OCI-M1 (cell line): Measurements from ENCODE around the gene JUP.
"Not testable (repeated sequence)": the region's sequence is repeated elsewhere in the genome, so short reads cannot be mapped to it uniquely, and the experiment has no call there.

Experiments used
- DNase-seq: peaks from one replicate; lab custom pipeline; 2025; lab: John Stamatoyannopoulos, UW

Gene JUP

DNA sequence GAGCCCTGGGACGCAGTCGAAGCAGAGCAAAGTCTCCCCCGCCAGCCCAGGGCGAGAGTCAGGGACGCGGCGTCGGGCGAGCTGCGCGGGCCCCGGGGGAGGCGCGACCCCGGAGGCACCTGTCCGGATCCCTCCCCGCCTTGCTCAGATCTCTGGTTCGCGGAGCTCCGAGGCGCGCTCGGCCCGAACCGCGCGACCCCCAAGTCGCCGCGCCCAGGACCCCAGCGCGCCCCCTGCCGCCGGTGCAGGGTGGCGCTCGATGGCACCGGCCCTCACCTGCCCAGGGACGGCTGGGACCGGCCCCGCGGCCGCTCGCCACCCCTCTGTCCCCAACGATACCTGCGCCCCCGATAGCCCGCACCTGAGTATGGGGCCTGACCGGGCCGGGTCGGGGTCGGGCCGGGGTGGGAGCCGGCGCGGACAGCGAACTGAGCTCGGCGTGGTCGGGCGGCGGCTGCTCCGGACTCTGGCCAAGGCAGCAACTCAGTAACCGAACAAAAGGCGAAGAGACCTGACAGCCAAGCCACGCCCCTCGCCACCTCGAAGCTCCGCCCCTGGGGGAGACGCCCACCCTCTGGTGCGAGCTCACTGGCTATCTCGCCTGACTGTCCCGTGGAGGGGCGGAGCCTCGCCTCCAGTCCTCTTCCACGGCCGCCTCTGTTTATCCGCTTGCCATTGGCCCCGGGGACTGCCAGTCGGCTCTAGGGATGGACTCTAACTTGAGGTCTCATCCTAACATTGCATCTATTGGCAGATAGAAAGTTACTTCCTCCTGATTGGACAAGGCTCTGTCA is at the start of gene JUP:
Gene JUP, minus strand, starts transcription at position 485 of the 794 bp plus-strand sequence. CDS start 14,857 bp downstream, outside the sequence.
- peak; percentile 99 for DNase-seq

DNA sequence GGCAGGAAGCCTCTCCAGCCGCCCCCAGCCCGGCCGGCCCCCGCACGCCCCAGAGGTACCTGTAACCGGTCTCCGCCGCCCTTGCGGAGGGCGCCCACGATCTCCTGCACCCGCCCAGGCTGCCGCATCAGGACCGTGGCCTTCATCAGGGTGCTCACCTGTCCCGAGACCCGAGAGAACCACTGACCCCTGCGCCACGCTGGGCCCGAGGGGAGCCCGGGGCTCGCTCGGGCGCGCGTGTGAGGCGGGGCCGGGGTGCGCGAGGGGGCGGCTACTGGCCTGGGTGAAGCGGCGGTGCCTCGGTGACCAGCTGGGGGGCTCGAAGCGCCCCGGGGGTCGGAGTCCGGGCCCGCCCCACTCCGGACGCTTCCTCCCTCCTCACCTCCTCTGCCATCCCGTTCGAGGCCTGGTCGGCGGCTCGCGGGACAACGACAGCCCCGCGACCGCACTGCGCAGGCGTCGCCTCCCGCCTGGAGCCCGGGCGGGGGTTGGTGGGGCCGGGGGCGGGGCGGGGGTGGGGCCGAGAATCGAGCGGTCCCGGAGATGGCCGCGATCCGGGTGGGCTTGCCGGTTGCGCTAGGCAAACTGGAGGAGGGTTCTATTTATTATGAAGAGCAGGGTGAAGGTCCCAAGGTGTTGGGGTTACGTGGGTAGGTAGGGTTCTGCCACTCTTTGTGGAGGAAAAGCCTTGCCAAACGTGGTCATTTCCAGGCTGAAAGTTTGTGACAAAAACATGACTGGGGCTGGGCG is 49.5 kb upstream of the JUP start, which contains the start of gene NT5C3B:
Gene NT5C3B, minus strand, starts transcription at position 433 of the 750 bp plus-strand sequence. Its CDS starts 39 bp downstream, at position 394.
- peak; percentile 10 for DNase-seq

DNA sequence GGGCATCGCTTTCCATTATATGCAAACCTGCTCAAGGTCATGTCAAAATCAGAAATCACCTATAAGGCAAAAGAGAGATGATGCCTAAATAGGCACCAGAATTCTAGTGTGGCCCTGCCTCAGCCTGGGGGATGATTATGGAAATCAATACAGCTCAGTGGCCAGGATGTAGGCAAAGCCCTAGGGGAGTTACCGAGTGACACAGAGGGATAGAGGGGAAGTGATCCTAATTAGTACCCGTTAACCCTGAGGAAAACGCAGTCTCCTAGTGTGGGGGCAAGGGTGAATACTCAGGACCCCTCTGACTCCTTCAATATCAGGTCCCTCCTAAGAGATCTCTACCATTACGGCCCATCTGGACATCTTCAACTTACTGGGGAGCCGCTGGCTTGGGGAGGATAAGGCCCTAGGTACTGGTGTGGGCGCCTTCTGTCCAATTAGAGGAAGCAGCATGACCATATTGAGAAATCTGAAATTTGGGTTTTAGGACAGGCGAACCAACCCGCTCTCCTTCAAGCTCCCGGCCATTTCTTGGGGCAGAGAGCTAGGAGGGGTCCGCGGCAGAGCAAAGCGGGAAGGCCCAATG is 48.8 kb upstream of the JUP start:
- DNase-seq: no peak

- not testable (repeated sequence) for DNase-seq
Measured at GRCh38 chr17:41829961-41830360, 43.5 kb upstream of the JUP start.

GRCh38 chr17:41825175-41825845 is 38.8 kb upstream of the JUP start:
- no peak for DNase-seq

DNA sequence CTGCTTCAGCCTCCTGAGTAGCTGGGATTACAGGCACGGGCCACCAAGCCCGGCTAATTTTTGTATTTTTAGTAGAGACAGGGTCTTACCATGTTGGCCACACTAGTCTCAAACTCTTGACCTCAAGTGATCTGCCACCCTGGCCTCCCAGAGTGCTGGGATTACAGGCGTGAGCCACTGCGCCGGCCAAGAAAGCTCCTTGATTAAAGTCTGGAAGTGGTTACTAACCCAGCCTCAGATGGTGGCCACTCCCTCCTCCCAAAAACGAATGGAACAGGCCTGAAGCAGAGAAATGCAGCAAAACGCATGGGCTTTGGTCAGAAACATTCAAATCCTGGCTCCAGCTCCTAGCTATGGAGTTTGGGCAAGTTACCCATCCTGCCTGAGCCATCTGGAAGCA is 37.6 kb upstream of the JUP start:
- no peak for DNase-seq

- DNase-seq: no peak
Measured at GRCh38 chr17:41823580-41823979, 37.1 kb upstream of the JUP start.

GRCh38 chr17:41823141-41823524 is 36.6 kb upstream of the JUP start:
- DNase-seq: no peak

DNA sequence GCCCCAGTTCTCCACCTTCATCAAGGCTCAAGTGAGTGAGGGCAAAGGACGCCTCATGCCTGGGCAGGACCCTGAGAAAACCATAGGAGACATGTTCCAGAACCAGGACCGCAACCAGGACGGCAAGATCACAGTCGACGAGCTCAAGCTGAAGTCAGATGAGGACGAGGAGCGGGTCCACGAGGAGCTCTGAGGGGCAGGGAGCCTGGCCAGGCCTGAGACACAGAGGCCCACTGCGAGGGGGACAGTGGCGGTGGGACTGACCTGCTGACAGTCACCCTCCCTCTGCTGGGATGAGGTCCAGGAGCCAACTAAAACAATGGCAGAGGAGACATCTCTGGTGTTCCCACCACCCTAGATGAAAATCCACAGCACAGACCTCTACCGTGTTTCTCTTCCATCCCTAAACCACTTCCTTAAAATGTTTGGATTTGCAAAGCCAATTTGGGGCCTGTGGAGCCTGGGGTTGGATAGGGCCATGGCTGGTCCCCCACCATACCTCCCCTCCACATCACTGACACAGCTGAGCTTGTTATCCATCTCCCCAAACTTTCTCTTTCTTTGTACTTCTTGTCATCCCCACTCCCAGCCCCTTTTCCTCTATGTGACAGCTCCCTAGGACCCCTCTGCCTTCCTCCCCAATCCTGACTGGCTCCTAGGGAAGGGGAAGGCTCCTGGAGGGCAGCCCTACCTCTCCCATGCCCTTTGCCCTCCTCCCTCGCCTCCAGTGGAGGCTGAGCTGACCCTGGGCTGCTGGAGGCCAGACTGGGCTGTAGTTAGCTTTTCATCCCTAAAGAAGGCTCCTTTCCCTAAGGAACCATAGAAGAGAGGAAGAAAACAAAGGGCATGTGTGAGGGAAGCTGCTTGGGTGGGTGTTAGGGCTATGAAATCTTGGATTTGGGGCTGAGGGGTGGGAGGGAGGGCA is 36.0 kb upstream of the JUP start:
- DNase-seq: no peak

DNA sequence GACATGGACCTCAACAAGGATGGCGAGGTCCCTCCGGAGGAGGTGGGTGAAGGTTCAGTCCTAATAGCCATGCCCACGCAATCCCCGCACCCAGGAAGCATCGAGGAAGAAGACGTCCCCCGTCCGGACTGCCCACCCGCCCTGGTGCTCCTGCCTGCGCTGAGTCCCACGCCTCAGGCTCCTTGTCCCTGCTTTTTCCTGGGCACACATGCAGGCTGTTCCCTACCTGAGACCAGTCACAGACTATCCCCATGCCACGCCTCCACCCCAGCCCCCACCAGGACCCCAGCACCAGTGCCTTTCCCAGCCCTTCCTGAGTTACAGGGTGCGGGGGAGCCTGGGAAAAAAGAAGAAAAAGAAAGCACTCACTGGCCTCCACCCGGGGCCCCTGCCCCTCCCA is 35.3 kb upstream of the JUP start:
- no peak for DNase-seq

DNA sequence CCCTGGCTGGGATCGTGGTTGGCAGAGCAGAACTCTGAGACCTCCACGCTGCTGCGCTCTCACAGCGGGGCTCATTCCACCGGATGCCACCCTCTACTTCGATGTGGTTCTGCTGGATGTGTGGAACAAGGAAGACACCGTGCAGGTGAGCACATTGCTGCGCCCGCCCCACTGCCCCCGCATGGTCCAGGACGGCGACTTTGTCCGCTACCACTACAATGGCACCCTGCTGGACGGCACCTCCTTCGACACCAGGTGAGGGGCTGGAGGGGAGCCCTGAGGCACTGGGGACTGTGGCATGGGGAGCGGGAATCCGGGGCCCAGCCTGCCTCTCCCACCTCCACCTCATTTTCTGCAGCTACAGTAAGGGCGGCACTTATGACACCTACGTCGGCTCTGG is 31.5 kb upstream of the JUP start:
- no peak for DNase-seq

GRCh38 chr17:41816637-41817320 is 30.3 kb upstream of the JUP start:
- no peak for DNase-seq

DNA sequence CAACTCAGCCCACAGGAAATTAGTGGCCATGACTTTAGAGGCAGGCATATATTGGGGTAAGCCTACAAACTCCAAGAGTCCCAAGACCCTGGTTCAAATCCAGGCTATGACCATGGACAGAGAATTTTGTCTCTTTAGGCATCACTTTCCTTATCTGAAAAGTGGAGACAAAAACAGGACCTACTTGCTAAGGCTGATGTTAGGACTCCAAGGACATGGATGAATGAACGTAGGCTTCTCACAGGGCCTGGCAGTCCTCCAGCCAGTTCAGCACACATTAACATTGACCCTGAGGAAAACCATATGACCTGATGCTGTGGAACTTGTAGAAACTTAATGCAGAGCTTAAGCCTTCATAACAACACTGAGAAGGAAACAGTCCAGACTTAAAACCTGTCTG is 27.7 kb upstream of the JUP start:
- no peak for DNase-seq

DNA sequence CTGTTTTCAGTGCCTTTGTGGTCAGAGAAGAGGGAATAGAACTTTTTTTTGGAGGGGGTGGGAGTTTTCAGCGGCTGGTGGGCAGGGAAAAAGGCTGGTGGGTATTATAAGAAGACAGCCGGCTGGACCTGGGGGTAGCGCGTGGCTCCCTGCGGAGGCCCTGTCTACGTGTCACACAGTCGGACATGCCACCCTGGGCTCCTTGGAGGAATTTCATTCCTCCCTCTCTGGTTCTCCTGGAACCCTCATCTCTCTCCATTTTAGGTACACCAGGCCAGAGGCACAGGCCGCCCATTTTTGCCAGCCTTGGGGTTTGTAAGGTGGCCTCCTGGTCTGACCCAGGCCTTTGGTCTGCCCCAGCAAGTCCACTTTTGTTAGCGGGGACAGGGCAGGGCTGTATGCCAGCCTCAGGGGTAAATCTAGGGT is 27.2 kb upstream of the JUP start:
- no peak for DNase-seq

DNA sequence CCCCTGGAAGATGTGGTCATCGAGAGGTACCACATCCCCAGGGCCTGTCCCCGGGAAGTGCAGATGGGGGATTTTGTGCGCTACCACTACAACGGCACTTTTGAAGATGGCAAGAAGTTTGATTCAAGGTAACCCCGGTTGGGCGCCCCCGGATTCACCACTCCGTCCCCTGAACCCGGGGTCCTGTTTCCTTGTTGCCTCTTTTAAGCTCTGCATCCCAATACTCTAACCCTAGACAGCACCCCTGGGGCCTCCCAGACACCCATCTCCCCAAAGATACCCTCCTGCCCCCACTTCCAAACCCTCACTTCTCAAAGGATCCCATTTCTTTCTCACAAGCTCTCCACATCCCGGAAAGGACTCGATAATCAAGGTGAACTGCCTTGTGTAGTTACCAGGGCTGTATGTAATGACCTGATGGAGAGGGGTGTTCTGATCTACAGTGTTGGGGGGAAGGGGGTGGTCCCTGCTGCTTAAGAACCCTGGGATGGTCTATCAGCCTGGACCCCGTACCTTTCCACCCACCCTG is 26.7 kb upstream of the JUP start:
- DNase-seq: no peak

DNA sequence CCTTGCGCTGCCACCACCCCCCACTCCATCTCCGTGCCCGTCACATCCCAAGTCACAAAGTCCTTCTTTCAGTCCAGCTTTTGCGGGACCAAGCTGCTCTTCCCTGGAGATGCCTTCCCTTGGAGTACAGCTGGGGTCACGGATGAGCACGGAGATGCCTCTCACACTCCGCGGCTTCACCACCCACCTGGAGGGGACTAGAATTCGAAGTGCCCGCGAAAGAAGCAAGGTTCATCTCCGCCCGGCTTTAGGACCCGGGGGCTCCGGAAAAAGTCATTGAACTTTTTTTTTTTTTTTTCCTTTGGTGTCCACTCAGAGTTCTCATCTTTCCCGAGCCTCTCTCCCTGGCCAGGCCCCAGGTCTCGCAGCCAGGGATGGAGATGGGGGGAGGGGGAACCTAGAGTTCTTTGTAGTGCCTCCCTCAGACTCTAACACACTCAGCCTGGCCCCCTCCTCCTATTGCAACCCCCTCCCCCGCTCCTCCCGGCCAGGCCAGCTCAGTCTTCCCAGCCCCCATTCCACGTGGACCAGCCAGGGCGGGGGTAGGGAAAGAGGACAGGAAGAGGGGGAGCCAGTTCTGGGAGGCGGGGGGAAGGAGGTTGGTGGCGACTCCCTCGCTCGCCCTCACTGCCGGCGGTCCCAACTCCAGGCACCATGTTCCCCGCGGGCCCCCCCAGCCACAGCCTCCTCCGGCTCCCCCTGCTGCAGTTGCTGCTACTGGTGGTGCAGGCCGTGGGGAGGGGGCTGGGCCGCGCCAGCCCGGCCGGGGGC is 26.1 kb upstream of the JUP start, which contains the start of gene FKBP10:
Gene FKBP10, plus strand, starts transcription at position 624 of the 771 bp plus-strand sequence. Its CDS starts 31 bp downstream, at position 655.
- peak; percentile 82 for DNase-seq

DNA sequence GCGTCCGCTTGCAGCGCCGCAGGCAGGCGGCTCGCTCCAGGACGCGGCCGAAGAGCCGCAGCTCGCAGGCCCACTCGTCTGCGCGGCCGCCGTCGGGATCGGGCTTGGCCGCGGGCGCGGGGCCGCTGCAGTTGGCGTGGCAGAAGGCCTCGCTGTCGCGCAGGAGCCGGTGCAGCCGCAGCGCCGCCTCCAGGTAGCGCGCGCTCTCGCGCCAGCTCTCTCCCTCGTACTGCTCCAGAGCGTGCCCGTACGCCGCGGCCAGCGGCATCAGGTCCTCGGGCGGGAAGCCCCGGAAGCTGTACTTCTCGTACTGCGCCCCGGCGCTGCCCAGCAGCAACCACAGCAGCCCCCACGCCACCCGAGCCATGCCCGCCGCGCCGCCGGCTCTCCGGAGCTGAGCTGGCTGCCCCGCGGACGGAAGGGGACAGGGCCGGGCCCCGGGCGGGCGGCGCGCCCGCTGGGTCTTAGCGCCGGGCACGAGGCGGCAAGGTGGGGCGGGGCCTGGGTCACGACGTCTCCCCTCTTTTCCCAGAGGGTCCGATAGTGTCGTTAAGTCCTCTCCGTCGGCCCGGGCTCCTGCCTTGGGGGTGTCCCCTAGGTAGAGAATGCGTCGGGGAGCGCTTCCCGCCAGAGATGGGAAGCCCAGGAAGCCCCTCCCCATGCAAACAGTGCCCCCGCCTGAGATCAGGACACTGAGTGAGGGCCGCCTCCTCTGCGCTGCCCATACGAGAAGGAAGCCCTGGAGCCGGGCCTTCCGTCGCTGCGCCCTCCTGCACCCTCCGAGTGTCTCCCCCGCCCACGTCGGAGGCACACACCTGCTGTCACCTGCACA is 25.3 kb upstream of the JUP start, which contains the start of gene P3H4:
Gene P3H4, minus strand, starts transcription at position 401 of the 832 bp plus-strand sequence. Its CDS starts 34 bp downstream, at position 367.
- DNase-seq: peak; percentile 88
